Thyroid gland (tissue), 4 donors: ENCODE data around the gene KRABD2.

Experiments used
- DNase-seq, 2 donors: peaks; one replicate each; pipeline ENCODE4 v3.0.0-alpha.2; 2019
- H3K27ac ChIP-seq, 3 donors: fragments of 200-600 bp; sonication (generic); 1 replicate in 2 of 3; 2 replicates in 1 of 3; pipeline ENCODE4 v1.5.1; 2016 to 2019; ENCODE audit warnings: mild to moderate bottlenecking in 1 of 3, moderate library complexity in 1 of 3
- H3K27me3 ChIP-seq: fragments of 200-600 bp; sonication (generic); one replicate; pipeline ENCODE4 v1.5.1; 2019
- H3K36me3 ChIP-seq, 2 donors: fragments of 200-600 bp; sonication (generic); one replicate each; pipeline ENCODE4 v1.5.1; 2016 to 2019
- H3K4me1 ChIP-seq, 2 donors: fragments of 200-600 bp; sonication (generic); one replicate each; pipeline ENCODE4 v1.5.1; 2017 to 2019
- H3K4me3 ChIP-seq, 3 donors: fragments of 200-600 bp; sonication (generic); replicated peaks in 1 of 3; 1 replicate in 2 of 3; 2 replicates in 1 of 3; pipeline ENCODE4 v1.5.1; 2016; ENCODE audit warnings: mild to moderate bottlenecking in 1 of 3
- H3K9me3 ChIP-seq: fragments of 200-600 bp; sonication (generic); one replicate; pipeline ENCODE4 v1.5.1; 2017
- CTCF ChIP-seq, 6 experiments: fragments of 200-600 bp in 3 of 6; fragments of 450-650 bp in 3 of 6; sonication (generic) in 3 of 6; IDR thresholded peaks; one replicate each; pipeline ENCODE4 v1.5.1; 2016 to 2019; ENCODE audit warnings: antibody characterized with exemption in 6 of 6, mild to moderate bottlenecking in 2 of 6, inconsistent platforms in 1 of 6, moderate library complexity in 1 of 6
- POLR2A ChIP-seq, 2 donors: fragments of 450-650 bp; IDR thresholded peaks; one replicate each; pipeline ENCODE4 v1.6.1; 2017; ENCODE audit warnings: antibody characterized with exemption in 2 of 2, mild to moderate bottlenecking in 2 of 2, moderate library complexity in 1 of 2
- WGBS, 2 donors: methylation state at CpG; one replicate each; pipeline ENCODE4 v1.1.5; 2017; 5-methylcytosine and 5-hydroxymethylcytosine counted together
- intact Hi-C: fragments of 100-400 bp; cut with DNase I; formaldehyde crosslinking; loops from one replicate; pipeline ENCODE4 v1.15.1; 2023

Gene KRABD2

GRCh38 chr17:8386841-8387240 is 10.3 kb upstream of the KRABD2 start:
- Histone ChIP-seq H3K36me3 (no peaks in the 10 kb centered on the region), H3K27ac (no peak overlapping the region), H3K9me3 (no peaks in the 10 kb centered on the region), H3K4me3 (no peak overlapping the region), H3K27me3 (no peaks in the 10 kb centered on the region), H3K4me1 (peaks cover 11 to 12% of the 10 kb centered on the region in 2 donors)
- TF ChIP-seq POLR2A (IDR thresholded peaks at IDR 0.05) (no peak), CTCF (IDR thresholded peaks at IDR 0.05) (no peak)
- DNase-seq, result no peak
- intact Hi-C loops, result no loop called here
- 56 to 59% methylated on average over 6 of the region's 6 CpGs for WGBS, 2 donors

- no peaks in the 10 kb centered on the region for H3K27me3 ChIP-seq
- WGBS, 2 donors, result 79 to 80% methylated on average over 12 of the region's 12 CpGs
- intact Hi-C loops, result no loop called here
- DNase-seq, result no peak
- TF ChIP-seq POLR2A (IDR thresholded peaks at IDR 0.05) (no peak), CTCF (IDR thresholded peaks at IDR 0.05) (no peak)
- no peaks in the 10 kb centered on the region for H3K9me3 ChIP-seq
- H3K4me3 ChIP-seq, result no peak overlapping the region
- peaks cover 20 to 25% of the 10 kb centered on the region in 2 donors for H3K4me1 ChIP-seq
- peaks cover 5 to 12% of the 10 kb centered on the region in 2 donors for H3K36me3 ChIP-seq
- no peak overlapping the region for H3K27ac ChIP-seq
Observed at GRCh38 chr17:8384801-8385378, 8.4 kb upstream of the KRABD2 start.

- H3K27me3 ChIP-seq, result no peaks in the 10 kb centered on the region
- no peaks in the 10 kb centered on the region for H3K9me3 ChIP-seq
- H3K4me3 ChIP-seq, result peak within 1 kb of the TSS; percentile 24 to 88 (median 60)
- peak; percentile 97 to 98 for DNase-seq
- peaks cover 20 to 25% of the 10 kb centered on the region in 2 donors for H3K4me1 ChIP-seq
- 0 to 1% methylated on average over 20 of the region's 55 CpGs for WGBS, 2 donors
- intact Hi-C loops, result no loop called here
- H3K36me3 ChIP-seq, result peaks cover 21 to 28% of the 10 kb centered on the region in 2 donors
- peak within 1 kb of the TSS; percentile 65 to 87 (median 78) for H3K27ac ChIP-seq
- TF ChIP-seq CTCF (IDR thresholded peaks at IDR 0.05) (peak; percentile 94 to 100 (median 98)), POLR2A (IDR thresholded peaks at IDR 0.05) (peak in 1 of 2 donors; percentile 74)
Observed at GRCh38 chr17:8383143-8383822, 6.8 kb upstream of the KRABD2 start, which contains the start of gene RPL26. TSS of gene RPL26 (minus strand) at chr17:8383193. CDS start at chr17:8382310, 883 bp downstream.

GRCh38 chr17:8382880-8383142 is 6.3 kb upstream of the KRABD2 start:
- peaks cover 20 to 25% of the 10 kb centered on the region in 2 donors for H3K4me1 ChIP-seq
- no peaks in the 10 kb centered on the region for H3K9me3 ChIP-seq
- peak overlapping the region; percentile 11 to 60 (median 27) for H3K4me3 ChIP-seq
- no peaks in the 10 kb centered on the region for H3K27me3 ChIP-seq
- H3K27ac ChIP-seq, result peak overlapping the region in 2 of 3 donors; percentile 63 to 87
- DNase-seq, result no peak
- 0 to 3% methylated on average over 15 of the region's 15 CpGs for WGBS, 2 donors
- H3K36me3 ChIP-seq, result peaks cover 26 to 33% of the 10 kb centered on the region in 2 donors
- TF ChIP-seq POLR2A (IDR thresholded peaks at IDR 0.05), result no peak
- TF ChIP-seq CTCF (IDR thresholded peaks at IDR 0.05), result no peak
- intact Hi-C loops, result no loop called here
